GM21367 (cell line): ENCODE measurements around the gene ROBO2.

Experiments
- ATAC-seq: cut with Tn5 transposase; IDR thresholded peaks from one replicate; pipeline ENCODE4 v1.9.1; 2021; ENCODE audit not compliant: unreplicated experiment

Gene ROBO2

GRCh38 chr3:77652624-77653023 is 612.7 kb downstream of the ROBO2 start:
- ATAC-seq = no peak

- ATAC-seq = no peak
Observed at GRCh38 chr3:77655396-77655795, 615.5 kb downstream of the ROBO2 start.

- ATAC-seq = no peak
Observed at GRCh38 chr3:77660718-77661117, 620.8 kb downstream of the ROBO2 start.

- no peak for ATAC-seq
Observed at GRCh38 chr3:77667901-77668300, 628.0 kb downstream of the ROBO2 start.

GRCh38 chr3:77668376-77668775 is 628.5 kb downstream of the ROBO2 start:
- ATAC-seq = no peak

- ATAC-seq = no peak
Observed at GRCh38 chr3:77672016-77672415, 632.1 kb downstream of the ROBO2 start.

GRCh38 chr3:77682162-77682561 is 642.3 kb downstream of the ROBO2 start:
- no peak for ATAC-seq

- ATAC-seq = no peak
Observed at GRCh38 chr3:77684115-77684514, 644.2 kb downstream of the ROBO2 start.

- ATAC-seq = no peak
Observed at GRCh38 chr3:77685713-77686112, 645.8 kb downstream of the ROBO2 start.

- no peak for ATAC-seq
Observed at GRCh38 chr3:77686560-77686959, 646.7 kb downstream of the ROBO2 start.

GRCh38 chr3:77687545-77687944 is 647.6 kb downstream of the ROBO2 start:
- no peak for ATAC-seq

- ATAC-seq = no peak
Observed at GRCh38 chr3:77690284-77690845, 650.5 kb downstream of the ROBO2 start.

- no peak for ATAC-seq
Observed at GRCh38 chr3:77693147-77693546, 653.2 kb downstream of the ROBO2 start.

GRCh38 chr3:77699125-77699691 is 659.3 kb downstream of the ROBO2 start:
- ATAC-seq = no peak
